ENCODE measurements around the gene FKBP15.

GRCh38 chr9:113183956-113184488 lies 37.1 kb downstream of the FKBP15 start:
- TF ChIP-seq CTCF (IDR thresholded peaks at IDR 0.05) (no peak), POLR2A (IDR thresholded peaks at IDR 0.05) (no peak)
